HG02798 (cell line): ENCODE results near the gene SUCO.
"Not testable (repeated sequence)": the region's sequence is repeated elsewhere in the genome, so short reads cannot be mapped to it uniquely, and the experiment has no call there.

Experiments
- ATAC-seq: cut with Tn5 transposase; IDR thresholded peaks from one replicate; pipeline ENCODE4 v1.9.1; 2021; ENCODE audit warnings: mild to moderate bottlenecking; ENCODE audit not compliant: unreplicated experiment, poor library complexity

Gene SUCO, protein sequence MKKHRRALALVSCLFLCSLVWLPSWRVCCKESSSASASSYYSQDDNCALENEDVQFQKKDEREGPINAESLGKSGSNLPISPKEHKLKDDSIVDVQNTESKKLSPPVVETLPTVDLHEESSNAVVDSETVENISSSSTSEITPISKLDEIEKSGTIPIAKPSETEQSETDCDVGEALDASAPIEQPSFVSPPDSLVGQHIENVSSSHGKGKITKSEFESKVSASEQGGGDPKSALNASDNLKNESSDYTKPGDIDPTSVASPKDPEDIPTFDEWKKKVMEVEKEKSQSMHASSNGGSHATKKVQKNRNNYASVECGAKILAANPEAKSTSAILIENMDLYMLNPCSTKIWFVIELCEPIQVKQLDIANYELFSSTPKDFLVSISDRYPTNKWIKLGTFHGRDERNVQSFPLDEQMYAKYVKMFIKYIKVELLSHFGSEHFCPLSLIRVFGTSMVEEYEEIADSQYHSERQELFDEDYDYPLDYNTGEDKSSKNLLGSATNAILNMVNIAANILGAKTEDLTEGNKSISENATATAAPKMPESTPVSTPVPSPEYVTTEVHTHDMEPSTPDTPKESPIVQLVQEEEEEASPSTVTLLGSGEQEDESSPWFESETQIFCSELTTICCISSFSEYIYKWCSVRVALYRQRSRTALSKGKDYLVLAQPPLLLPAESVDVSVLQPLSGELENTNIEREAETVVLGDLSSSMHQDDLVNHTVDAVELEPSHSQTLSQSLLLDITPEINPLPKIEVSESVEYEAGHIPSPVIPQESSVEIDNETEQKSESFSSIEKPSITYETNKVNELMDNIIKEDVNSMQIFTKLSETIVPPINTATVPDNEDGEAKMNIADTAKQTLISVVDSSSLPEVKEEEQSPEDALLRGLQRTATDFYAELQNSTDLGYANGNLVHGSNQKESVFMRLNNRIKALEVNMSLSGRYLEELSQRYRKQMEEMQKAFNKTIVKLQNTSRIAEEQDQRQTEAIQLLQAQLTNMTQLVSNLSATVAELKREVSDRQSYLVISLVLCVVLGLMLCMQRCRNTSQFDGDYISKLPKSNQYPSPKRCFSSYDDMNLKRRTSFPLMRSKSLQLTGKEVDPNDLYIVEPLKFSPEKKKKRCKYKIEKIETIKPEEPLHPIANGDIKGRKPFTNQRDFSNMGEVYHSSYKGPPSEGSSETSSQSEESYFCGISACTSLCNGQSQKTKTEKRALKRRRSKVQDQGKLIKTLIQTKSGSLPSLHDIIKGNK (N-terminal part only)

DNA sequence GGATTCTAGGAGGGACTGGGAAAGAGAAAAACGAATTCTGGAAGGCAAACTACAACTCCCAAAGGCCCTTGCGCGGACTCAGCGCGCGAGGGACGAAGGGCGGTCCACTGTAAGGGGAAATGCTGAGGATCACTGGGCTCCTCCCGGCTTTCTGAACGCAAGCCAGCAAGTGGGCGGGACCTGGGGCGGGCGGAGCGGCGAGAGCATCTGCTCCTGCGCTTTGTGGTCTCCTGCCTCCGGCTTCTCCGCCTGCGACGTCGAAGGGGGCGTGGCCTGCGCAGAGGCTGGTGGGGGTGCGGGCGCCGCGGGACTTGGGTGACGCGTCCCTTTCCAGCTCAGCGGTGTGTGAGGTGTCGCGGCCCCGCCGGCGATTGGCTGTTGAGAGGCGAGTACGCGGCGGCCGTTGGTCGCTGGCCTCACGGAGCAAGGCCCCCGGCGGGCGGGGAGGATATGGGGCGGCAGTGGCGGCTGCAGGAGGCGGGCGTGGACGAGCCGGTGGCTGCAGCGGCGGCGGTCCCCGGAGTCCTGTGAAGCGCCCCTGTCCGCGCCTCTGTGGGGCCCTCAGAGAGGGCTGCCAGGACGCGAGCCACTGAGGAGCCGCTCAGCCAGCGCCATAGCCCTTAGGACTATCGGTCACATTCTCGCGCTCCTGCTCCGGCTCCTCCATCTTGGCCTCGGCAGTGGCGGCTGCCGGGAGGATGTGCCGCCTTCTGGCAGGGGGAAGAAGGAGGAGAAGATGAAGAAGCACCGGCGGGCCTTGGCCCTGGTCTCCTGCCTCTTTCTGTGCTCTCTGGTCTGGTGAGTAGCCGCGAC lies at the start of gene SUCO:
SUCO (plus strand) TSS at position 451 of the 813 bp plus-strand sequence; CDS start at position 737, 286 bp downstream.
- ATAC-seq: peak; percentile 89

DNA sequence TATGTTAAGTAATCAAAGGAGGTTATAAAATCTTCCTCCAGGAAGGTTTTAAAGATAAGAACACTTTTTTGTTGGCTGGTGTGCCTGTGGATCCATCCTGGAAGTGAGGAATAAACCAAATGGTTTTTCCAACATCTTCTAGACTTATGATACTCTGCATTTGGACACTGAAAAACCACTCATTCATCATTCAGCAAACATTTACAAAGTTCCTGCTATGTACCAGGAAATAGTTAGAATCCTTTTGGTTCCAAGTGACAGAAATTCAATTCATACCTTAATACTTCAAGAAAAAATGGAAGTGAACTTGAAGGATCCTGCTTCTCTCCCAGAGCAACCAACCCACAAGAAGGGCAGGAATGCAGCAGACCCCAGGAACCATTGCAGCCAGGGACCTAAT lies 49.5 kb upstream of the SUCO start:
- ATAC-seq: no peak

DNA sequence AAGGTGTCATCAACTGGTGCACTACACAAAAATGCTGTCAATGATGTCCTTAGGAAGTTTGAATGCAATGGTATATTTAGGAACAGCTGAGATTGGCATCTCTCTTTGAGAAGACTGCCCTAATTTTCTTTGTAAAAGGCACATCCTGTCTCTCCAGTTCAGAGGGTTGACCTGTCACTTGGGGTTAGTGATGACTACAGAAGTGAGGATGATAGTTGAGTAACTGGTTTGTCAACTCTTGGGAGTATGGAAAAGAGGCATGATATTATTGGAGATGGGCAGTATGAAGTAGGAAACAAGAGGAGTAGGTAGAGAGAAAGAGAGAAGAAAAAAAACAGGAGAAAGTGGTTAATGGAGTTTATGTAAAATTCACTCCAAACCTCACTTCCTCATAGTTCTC lies 48.7 kb upstream of the SUCO start:
- ATAC-seq: no peak

DNA sequence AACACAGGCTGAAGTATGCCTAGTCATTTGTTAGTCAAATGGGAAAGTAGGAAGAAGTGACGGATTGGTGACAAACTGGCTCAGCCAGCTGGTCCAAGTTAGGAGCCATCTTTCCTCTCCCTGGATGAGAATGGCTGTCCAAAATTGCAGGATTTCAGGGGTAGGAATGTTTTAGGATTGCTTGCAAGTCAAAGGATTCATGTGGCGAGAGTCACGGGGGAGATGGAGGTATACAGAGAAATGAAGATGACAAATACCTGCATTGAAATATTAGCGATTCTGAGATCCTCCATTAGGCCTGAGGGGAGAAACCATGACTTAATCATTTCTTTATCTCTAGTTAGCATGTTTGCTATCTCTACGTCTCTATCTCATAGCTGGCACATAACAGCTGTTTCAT lies 47.3 kb upstream of the SUCO start:
- ATAC-seq: no peak

DNA sequence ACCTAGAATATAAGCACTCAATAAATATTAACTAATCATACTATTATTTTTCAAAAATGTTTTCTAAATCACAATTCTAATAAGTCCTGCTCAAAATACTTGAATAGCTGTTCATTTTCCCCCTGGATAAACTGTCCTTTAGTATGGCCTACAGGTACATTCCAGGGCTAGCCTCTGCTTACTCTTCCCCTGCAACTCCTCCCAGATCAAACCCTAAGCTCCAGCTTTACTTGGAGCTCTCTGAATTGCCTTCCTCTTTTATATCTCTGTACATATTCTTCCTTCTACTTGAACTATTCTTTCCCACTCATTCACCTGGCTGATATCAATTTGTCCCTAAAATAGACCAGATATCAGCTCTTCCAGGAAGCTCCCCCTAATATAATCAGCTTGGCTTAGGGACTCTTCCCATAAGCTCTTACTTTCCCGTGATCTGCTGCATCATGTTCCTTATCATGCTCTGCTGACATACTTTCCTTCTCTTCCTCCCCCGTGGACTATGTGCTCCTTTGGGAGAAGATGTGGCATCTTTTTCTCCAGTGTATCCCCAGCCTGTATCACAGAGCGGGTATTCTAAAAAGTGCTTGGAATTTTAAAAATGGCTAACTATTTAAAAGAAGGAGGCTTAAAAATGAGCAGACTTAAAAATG lies 46.0 kb upstream of the SUCO start:
- no peak for ATAC-seq

DNA sequence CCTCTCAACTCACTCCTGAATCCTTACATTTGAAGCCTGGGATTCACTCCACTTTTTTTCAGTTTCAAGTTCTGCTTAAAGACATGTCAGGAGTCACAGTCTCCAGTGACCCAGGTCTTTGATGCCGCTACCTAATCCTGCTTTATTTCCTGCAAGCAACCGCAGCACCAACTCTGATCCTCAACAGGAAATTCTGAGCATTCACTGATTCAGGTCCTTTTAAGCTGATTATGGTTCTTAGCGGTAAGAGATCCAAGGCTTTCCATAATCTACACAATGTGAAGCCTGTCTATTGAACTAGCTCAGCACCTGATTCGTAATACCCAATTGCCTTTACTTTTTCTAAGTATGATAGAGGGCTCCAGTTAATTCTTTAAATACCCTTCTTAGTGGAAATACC lies 45.4 kb upstream of the SUCO start:
- ATAC-seq: no peak

DNA sequence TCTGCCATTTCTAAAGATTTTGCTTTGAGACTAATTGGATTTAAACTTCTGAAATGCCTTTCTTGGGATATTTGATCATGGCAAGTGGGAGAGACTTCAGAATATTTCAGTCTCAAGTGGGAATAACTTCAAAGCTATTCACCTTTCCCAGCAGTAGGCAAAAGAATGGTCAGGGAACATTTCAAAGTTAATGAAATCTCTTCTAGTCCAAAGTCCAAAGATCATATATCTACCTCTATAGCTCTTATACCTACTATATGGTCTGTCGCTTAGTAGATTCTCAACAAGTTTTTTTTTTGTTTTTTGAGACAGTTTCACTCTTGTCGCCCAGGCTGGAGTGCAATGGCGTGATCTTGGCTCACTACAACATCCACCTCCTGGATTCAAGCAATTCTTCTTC lies 44.6 kb upstream of the SUCO start:
- ATAC-seq: no peak

DNA sequence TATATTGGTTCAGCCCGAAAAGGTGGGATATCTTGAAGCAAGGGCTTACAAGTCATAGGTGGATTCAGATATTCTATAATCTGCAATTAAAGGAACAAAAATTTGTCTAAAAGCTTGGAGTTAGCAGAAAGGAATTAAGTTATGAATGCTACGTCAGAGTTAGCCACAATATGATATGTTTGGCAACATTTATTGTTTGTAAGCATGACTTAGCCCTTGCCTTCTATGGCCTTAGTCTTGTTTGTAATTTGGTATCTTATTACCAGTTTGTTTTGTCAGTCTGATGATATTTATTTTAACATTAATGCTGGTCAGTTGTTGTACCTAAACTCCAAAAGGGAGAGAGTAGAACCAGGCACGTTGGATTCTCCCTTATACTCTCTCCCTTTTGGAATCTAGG lies 43.1 kb upstream of the SUCO start:
- no peak for ATAC-seq

DNA sequence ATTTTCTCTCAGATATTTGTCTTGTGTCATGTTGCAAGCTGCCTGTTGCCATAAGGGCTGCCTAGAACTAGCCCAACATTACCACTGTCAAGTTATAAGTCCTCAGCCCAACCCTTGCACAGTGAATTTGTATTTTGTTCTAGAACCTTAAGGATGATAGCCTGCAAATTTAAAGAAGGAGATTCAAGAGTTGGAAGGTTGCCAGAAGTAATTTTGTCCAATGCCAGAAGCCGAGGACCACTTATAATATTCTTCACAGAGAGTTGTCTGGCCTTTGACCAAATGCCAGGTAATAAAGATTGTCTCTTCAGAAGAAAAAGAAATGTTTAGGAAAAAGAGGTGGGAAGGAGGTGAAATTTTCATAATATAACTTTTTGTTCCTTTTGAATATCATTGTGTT lies 40.5 kb upstream of the SUCO start:
- no peak for ATAC-seq

DNA sequence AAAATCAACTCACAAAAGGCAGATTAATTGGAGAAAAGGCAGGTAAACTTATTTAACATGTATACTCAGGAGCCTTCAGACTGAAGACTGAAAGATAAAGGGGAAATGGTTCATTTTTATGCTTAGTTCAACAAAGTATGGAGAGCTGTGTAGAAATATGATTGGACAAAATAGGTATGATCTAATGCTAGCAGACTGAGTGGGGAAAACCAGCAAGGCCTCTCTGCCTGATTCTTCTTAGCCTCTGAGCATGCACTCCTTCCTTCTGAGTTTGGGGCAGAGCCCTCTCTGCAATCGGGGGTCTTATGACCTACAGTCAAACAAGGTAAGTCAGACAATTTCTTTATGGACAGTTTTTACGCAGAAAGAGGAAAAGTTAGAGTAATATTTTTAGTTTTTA lies 38.8 kb upstream of the SUCO start:
- no peak for ATAC-seq

DNA sequence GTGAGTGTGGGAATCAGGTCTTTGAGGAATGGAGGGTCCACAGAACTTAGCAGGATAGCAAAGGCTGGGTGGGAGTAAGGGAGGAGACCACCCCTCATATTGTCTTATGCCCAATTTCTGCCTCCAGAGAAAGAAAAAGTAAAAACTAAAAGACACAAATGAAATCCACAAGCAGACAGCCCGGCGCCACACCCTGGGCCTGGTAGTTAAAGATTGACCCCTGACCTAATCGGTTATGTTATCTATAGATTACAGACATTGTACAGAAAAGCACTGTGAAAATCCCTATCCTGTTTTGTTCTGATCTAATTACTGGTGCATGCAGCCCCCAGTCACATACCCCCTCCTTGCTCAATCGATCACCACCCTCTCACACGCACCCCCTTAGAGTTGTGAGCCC lies 36.8 kb upstream of the SUCO start:
- not testable (repeated sequence) for ATAC-seq

DNA sequence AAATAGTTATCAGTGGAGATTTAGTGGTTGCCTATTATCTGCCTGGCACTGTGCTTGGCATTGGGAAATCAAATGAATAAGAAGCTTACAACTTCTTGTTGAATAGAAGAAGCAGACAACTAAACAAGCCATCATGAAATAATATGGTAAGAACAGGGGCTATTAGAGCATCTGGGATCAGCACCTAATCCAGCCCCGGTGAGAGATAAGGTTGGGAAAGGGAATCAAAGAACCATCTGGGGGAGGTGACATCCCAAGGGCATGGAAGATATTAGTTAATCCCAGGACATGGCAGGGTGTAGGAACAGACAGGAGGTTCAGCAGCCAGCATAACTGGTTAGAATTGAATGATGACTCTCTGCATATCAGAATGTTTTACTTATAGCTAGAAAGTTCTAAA lies 36.3 kb upstream of the SUCO start:
- no peak for ATAC-seq

DNA sequence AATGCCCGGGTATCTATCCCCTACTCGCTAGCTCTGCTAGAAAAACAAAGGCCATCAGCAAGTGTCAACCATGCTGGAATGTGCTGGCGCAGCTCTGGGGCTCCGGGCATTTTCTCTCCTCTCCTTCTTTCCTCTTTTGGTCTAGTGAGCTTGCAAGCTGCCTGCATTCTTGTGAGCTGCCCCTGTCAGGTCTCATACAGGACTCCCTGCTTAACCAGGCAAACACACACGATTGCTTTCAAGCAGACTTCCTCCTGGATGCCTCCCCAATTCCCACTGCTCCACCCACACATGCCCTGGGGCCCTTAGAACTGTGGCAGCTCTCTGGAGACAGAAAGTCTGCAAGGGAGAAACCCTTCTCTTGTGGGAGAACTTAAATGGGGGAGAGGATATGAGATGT lies 35.7 kb upstream of the SUCO start:
- ATAC-seq: no peak

DNA sequence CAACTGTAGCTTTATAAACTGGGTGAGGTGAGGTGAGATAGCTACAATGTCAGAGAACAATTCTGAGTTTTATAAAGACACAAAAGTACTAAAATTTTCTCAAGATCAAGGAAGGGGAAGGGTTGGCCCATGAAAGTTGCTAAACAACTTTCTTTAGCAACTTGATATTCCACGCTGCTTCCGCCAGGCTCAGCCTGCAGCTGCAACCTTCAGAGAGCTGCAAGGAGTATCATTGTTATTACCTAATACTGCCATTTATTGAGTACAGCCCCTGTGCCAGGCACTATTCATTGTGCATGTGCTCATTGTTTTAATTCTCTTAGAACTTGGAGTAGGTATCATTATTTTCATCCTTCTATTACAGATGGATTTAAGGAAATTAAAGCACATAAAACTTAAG lies 34.1 kb upstream of the SUCO start:
- no peak for ATAC-seq

DNA sequence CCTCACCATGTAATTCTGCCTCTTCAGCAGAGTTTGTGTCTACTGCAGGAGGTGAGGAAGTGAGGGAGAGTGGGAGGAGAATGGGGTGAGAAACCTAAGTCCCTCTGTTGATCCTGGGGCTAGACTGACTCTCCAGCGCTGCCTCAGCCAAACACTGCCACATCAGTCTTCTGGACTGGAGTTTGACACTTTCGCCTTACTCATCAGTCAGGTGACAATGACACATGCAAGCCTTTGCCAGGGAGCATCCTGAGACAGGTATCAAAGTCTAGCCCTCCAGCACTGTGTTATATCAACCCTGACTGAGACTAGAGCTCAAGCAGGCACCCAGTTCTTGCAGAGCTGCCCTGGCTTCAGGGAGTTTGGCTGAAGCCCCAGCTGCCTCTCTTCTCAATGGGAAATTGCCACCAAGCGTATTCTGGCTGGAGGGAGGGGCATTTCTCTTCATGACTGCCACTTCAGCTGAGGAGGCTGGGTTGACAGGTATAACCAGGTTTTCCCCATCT lies 33.3 kb upstream of the SUCO start:
- ATAC-seq: no peak

DNA sequence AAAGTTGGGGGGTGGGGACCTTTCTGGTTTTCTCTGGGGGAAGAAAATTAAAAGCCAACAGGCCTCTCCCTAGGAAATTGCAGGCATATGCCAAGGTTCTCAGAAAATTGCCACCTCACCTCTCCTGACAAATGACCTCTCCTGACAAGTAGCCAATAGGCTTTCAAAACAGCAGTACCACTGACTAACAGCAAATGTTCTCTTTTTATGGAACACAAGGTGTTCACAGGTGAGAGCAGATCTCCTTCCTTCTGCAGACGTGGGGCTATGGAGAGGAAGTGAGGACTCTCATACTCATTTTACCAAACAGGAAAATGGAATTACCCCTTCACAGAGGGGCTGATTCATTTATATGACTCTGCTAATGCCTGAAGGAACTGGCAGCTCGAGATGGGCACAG lies 32.7 kb upstream of the SUCO start:
- ATAC-seq: no peak

DNA sequence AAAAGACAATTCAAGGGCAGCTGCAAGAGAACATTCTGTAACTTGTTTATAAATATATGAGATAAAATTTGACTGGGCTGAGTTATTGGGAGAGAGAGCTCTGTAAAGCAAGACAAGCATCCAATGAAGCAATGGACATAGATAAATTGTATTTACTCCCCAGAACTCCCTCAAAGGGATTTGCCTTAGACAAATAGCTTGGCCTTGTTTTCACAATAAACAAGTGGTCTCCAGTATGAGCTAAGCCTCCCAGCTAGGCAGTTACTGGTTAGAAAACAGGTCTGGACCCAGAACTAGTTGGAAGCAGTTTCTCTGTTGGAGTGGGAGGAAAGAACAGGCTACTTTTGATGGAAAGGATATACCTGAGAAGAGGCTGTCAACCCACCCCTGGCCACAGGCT lies 25.2 kb upstream of the SUCO start:
- no peak for ATAC-seq

DNA sequence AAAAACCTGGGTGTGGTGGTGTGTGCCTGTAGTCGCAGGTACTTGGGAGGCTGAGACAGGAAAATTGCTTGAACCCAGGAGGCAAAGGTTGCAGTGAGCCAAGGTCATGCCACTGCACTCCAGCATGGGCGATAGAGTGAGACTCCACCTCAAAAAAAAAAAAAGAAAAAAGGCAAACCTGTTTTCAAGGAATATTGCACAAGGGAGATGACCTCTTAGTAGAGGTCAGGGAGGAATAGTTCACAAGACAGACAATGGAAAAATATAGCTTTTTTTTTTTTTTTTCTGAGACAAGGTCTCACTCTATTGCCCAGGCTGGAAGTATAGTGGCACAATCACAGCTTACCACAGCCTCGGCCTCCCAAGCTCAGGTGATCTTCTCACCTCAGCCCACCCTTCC lies 22.5 kb upstream of the SUCO start:
- no peak for ATAC-seq

DNA sequence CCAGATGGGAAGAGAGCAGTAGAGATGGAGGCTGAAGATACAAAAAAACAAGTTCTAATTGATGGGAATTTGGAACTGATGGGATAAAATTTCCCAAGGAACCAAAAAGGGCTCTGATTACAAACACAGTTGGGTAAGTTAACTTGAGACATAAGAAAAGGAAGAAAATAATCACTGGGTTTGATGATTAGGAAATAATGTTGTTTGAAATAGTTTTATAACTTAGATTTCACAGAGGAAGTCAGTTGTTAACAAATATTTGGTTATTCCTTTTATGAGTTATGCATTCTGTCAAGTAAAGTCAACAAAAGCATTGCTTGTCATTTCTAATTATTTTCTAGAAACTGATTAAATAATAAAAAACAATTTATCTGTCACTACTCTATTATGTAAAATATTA lies 20.4 kb upstream of the SUCO start:
- no peak for ATAC-seq
